AG09319 (cell line): Measurements from ENCODE around the gene GRK3.
"Not testable (repeated sequence)": the region's sequence is repeated elsewhere in the genome, so short reads cannot be mapped to it uniquely, and the experiment has no call there.

Experiments used
- DNase-seq: peaks from one replicate; pipeline ENCODE4 v3.0.0-alpha.2; 2010; ENCODE audit warnings: low read depth; ENCODE audit errors: extremely low read depth
- CTCF ChIP-seq: IDR thresholded peaks from 2 replicates; pipeline ENCODE4 v1.5.1; 2011; ENCODE audit warnings: low read depth, mild to moderate bottlenecking, inconsistent platforms, low read length, moderate library complexity

GRK3 gene

GRCh38 chr22:25564320-25564978 lies at the start of gene GRK3:
TSS of gene GRK3 (plus strand) at chr22:25564675. CDS start at chr22:25565041, 366 bp downstream.
- DNase-seq: no peak
- TF ChIP-seq CTCF: no peak

- DNase-seq: no peak
- no peak for TF ChIP-seq CTCF
Observed at GRCh38 chr22:25518000-25518663, 46.3 kb upstream of the GRK3 start.

- TF ChIP-seq CTCF: no peak
- no peak for DNase-seq
Observed at GRCh38 chr22:25525376-25525775, 39.1 kb upstream of the GRK3 start.

GRCh38 chr22:25525804-25526584 lies 38.5 kb upstream of the GRK3 start:
- DNase-seq: not testable (repeated sequence)

- DNase-seq: not testable (repeated sequence)
Observed at GRCh38 chr22:25527016-25527415, 37.5 kb upstream of the GRK3 start.

- DNase-seq: not testable (repeated sequence)
Observed at GRCh38 chr22:25528068-25528467, 36.4 kb upstream of the GRK3 start.

- DNase-seq: not testable (repeated sequence)
Observed at GRCh38 chr22:25529059-25529458, 35.4 kb upstream of the GRK3 start.

- DNase-seq: not testable (repeated sequence)
Observed at GRCh38 chr22:25529541-25530137, 34.8 kb upstream of the GRK3 start.

- not testable (repeated sequence) for DNase-seq
Observed at GRCh38 chr22:25531677-25532076, 32.8 kb upstream of the GRK3 start.

GRCh38 chr22:25534724-25535123 lies 29.8 kb upstream of the GRK3 start:
- DNase-seq: no peak
- TF ChIP-seq CTCF: no peak
